HG03442 (cell line): ENCODE measurements around the gene LIMS2.

ENCODE experiments used
- ATAC-seq: cut with Tn5 transposase; IDR thresholded peaks from one replicate; pipeline ENCODE4 v1.9.1; 2021; ENCODE audit warnings: mild to moderate bottlenecking, moderate library complexity; ENCODE audit not compliant: unreplicated experiment

Gene LIMS2

GRCh38 chr2:127659408-127660290 lies 15.7 kb downstream of the LIMS2 start:
- no peak for ATAC-seq

- ATAC-seq: no peak
Measured at GRCh38 chr2:127658641-127659407, 16.5 kb downstream of the LIMS2 start.

DNA sequence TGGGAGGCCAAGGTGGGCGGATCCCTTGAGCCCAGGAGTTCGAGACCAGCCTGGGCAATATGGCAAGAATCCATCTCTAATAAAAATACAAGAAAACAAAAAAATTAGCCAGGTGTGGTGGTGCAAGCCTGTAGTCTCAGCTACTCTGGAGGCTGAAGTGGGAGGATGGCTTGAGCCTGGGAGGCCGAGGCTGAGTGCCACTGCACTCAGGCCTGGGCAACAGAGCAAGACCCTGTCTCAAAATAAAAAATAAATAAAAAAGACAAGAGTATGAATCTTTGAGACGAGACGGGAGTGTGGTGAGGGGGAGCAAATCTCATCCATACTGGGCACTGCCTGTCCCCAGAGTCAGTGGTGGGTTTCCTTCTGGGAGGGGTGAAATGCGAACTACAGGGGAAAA lies 17.2 kb downstream of the LIMS2 start:
- no peak for ATAC-seq

DNA sequence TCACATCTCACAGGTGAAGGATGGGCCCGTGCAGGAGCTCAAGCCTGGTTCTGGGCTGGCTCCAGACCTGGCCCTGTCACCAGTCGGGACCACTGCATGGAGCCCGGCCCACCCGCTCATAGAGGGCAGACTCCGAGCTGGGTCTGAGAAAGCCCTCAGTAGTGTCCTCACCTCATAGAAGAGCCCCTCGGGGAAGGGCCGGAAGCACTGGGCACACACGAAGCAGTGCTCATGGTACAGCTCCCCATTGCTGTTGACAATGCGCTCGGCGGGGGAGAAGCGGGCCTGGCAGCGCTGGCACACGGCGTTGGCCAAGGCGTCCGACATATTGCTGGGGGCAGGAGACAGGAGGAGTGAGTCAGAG lies 18.1 kb downstream of the LIMS2 start:
- ATAC-seq: no peak

DNA sequence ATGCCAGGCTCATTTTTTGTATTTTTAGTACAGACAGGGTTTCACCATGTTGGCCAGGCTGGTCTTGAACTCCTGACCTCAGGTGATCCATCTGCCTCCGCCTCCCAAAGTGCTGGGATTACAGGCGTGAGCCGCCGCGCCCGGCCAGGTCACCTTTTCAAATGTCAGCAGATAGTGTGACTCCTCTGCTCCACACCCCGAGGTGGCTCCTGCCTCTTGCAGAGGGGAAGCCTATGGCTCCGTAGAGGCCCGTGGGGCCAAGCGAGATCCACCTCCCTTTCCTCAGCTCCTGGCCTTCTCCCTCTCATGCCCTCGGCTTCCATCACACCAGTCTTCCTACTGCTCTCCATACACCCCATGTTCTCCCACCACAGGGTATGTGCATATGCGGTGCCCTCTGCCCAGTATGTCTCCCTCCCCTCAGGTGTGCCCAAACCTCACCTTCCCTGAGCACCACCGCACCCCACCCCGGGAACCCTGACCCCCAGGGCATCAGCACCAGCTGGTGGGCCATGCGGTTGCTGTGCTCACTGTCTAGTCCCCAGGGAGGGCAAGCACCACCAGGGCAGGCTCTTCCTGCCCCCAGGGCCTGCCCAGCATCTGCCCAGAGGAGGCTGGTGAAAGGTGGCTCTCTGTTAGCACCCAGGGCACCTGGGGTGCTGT lies 18.6 kb downstream of the LIMS2 start:
- ATAC-seq: no peak

DNA sequence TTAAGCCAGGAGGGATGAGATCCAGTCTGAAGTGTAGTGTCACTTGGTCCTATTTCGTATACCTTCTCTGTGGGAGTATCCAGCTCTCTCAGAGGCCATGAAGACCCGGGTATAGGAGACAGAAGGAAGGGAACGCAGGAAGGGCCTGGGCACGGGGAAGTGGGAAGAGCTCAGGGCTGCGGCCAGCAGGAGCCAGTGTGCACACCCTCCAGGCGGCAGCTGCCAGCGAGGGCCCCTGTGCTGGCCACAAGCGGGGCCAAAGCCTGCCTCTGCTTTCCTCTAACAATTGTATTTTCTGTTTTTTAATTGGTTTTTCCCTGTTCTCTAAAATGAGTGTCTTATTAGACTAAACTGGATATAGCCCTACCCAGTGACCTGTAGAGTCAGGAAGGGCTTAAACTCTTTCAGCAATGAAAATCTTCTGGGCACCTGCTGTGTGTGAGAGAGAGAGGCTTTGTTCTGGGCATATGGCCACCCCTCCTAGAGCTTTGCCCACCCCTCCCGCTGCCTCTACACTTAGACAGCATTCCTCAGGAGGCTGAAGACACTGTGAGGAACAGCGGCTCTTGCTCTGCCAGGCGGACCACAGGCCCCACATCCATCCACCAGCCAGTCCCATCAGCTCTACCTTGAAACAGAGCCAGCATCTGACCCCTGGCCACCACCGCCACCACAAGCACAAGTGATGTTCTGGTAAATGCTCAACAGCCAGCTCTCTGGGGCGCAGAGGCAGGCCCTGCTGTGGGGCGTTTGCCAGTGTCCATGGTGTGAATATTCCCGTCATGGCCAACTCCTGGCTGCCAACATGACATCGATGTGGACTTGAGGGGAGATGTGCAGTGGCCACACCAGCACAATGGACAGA lies 19.9 kb downstream of the LIMS2 start:
- ATAC-seq: no peak

DNA sequence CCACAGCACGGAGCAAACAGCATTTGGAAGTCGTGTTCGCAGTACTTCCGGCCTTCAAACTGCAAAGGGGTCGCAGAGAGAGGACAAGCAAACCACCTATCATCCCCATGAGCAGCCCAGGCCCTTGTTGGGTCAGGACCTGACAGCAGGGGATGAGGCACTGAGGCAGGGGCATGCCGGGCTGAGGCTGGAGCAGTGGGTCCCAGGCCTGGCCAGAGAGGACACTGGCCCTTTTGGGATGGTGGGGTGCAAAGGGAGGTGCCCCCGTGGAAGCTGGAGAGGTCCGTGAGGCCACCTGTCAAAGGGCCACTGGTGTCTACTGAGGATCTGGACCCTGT lies 20.5 kb downstream of the LIMS2 start:
- no peak for ATAC-seq

DNA sequence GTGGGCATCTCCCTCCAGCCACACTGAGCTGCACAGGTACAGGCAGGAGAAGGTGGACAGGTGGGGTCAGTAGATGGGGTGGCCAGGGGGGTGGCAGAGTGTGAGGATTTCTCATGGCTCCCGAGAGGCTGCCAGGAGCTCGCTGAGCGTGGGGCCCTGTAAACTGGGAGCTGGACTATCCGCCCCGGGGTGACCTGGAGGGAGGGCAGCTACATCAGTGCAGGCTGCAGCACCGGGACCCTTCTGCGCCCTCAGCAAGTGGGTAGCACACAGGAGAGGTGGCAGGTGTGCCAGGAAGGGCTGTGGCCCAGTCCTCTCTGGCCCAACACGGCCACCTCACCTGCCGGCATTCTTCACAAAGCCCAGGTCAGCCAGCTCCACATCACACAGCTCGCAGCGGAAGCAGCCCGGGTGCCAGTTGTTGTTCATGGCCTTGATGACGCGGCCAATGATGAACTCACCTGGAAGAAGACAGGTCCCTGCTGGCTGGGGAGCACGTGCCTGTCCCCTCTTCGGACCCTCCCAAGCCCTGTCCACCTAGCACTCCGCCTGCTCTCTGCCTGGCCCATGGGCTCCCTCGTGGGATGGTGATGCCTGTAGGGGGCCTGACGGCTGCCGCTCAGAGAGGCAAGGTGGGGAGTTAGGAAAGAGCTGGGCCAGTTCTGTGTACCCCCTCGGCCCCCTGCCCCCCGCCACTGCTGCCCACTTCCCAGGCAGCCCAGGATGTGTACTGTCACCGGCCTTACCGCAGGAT lies 21.1 kb downstream of the LIMS2 start:
- no peak for ATAC-seq

DNA sequence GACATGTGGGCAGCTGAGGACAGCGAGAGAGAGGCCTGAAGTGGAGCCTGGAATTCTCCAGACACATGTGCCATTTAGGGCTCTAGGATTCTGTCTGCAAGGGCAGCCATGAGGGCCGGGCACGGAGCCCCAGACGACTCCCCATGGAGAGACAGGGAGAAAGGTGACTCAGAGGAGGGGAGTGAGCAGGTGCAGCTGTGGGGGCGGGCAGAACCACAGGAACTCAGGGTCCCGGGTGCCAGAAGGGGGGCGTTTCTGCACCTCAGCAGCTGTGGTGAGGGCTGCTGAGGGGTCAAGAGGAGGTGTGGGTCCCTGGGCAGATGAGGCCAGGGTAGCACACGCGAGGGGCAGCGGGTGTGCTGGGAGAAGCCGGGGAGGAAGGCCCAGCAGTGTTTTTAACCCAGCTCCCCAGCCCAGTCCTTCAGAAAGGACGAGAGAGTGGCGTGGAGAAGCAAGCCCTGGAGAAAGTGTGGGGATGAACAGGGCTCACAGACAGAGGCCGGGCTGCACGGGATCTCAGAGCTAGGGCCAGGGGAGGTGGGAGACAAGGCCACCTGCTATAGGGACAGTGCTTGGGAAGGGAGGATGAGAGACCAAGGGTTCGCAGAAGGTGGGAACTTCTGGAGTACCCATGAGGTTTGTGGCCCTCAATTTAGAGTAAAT lies 21.8 kb downstream of the LIMS2 start:
- no peak for ATAC-seq

GRCh38 chr2:127652786-127653357 lies 22.5 kb downstream of the LIMS2 start:
- ATAC-seq: no peak

DNA sequence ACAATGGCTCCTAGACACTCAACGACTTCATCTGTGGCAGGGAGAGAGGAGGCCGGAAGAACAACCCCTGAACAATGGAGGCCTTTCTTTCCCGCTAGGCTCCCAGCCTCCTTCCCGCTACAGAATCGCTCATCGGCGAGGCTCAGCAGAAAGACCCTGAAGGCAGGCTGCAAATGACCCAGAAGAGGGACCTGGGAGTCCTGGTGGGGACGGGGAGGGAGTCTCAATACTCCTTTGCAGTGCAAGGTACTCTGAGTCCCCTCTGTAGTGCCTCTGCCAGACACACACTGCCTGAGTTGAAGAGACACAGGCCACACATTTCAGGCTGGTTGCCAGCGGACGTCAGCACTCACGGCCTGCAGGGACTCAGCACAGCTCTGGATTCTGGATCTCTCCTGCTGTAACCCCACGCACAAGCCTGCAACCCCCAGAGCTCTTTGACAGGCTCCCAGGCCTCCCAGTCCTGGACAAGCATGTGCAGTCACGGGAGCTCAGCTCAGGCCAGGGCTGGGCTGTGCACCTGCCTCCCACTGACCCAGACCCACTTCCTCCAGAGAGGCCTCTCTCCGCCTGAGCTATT lies 23.3 kb downstream of the LIMS2 start:
- ATAC-seq: no peak

DNA sequence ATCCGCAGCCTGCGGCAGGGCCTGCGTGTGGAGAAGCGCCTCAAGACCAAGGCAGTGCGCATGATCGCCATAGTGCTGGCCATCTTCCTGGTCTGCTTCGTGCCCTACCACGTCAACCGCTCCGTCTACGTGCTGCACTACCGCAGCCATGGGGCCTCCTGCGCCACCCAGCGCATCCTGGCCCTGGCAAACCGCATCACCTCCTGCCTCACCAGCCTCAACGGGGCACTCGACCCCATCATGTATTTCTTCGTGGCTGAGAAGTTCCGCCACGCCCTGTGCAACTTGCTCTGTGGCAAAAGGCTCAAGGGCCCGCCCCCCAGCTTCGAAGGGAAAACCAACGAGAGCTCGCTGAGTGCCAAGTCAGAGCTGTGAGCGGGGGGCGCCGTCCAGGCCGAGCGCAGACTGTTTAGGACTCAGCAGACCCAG lies 23.9 kb downstream of the LIMS2 start:
- ATAC-seq: no peak

GRCh38 chr2:127650785-127651380 lies 24.4 kb downstream of the LIMS2 start:
- no peak for ATAC-seq

GRCh38 chr2:127650041-127650784 lies 25.1 kb downstream of the LIMS2 start:
- ATAC-seq: no peak

DNA sequence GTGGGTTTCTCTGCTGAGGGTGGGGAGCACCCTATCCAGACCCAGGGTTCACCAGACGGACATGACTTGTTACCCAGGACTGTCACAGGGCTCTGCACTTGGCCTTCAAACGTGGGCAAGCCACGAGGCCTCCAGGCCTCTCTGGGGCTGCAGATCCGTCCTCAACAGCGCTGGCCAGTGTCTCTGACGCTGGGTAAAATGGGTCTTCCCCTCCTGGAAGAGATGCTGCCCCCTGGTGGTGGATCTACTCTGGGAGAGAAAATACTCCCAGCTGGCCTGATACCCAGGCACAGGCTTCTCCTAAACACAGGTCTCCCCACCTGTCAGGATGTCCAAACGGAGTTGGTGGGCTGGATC lies 25.7 kb downstream of the LIMS2 start:
- ATAC-seq: peak; percentile 52

GRCh38 chr2:127649100-127649611 lies 26.2 kb downstream of the LIMS2 start:
- ATAC-seq: no peak

- ATAC-seq: no peak
Measured at GRCh38 chr2:127648321-127648720, 27.0 kb downstream of the LIMS2 start.
